Mucosa of descending colon (tissue), 3 donors: ENCODE results near the gene ZNF236. TPM values are rescaled to one million over a fixed set of nuclear protein-coding genes. Genes with fewer than 3 reads are reported as not detected.

Source experiments
- ATAC-seq: fragments of 200-7000 bp; cut with Tn5 transposase; one replicate; pipeline ENCODE4 v1.9.1; 2020; ENCODE audit warnings: mild to moderate bottlenecking, moderate library complexity
- DNase-seq, 3 donors: peaks; one replicate each; pipeline ENCODE4 v3.0.0-alpha.2; 2020
- H3K36me3 ChIP-seq: fragments of 200-600 bp; one replicate; pipeline ENCODE4 v1.8.0; 2021; ENCODE audit warnings: low read depth, mild to moderate bottlenecking
- H3K4me1 ChIP-seq: fragments of 200-600 bp; one replicate; pipeline ENCODE4 v1.8.0; 2021; ENCODE audit warnings: low read depth, mild to moderate bottlenecking
- H3K4me3 ChIP-seq: fragments of 200-600 bp; one replicate; pipeline ENCODE4 v1.8.0; 2021; ENCODE audit warnings: mild to moderate bottlenecking
- H3K9me3 ChIP-seq: fragments of 200-600 bp; one replicate; pipeline ENCODE4 v1.8.0; 2021; ENCODE audit warnings: mild to moderate bottlenecking
- intact Hi-C, 2 donors: fragments of 100-400 bp; cut with DNase I in 1 of 2; cut with micrococcal nuclease in 1 of 2; formaldehyde crosslinking; loops; one replicate each; pipeline versions ENCODE4 v1.11.0 to v1.11.1; 2022; cut with DNase I, micrococcal nuclease
- total RNA-seq, 3 donors: library from RNA; stranded (reverse); fragmentation: NEBNext Ultra II Directional in 2 of 3; extraction: Animal tissue kit (Norgen Biotek cat#: 25700) in 2 of 3; gene quantifications; one replicate each; pipeline versions ENCODE4 v1.2.1 to v1.2.4, GENCODE V29; 2021 to 2023
- TF ChIP-seq, protein P1 (sequence below): fragments of 200-600 bp; IDR thresholded peaks from one replicate; pipeline ENCODE4 v1.8.0; 2022; ENCODE audit warnings: antibody characterized with exemption, mild to moderate bottlenecking
- donor health status: DM: no; HTN: no; CAD: no; lungs with moderate emphysema.
- donor health status: DM: no; HTN: no; CAD: no.
- donor health status: DM: no; HTN: yes; CAD: no.

The ZNF236 gene
- total RNA-seq, 3 donors from 2014 or later, result 14.8 to 27.9 (median 15.5) TPM

DNA sequence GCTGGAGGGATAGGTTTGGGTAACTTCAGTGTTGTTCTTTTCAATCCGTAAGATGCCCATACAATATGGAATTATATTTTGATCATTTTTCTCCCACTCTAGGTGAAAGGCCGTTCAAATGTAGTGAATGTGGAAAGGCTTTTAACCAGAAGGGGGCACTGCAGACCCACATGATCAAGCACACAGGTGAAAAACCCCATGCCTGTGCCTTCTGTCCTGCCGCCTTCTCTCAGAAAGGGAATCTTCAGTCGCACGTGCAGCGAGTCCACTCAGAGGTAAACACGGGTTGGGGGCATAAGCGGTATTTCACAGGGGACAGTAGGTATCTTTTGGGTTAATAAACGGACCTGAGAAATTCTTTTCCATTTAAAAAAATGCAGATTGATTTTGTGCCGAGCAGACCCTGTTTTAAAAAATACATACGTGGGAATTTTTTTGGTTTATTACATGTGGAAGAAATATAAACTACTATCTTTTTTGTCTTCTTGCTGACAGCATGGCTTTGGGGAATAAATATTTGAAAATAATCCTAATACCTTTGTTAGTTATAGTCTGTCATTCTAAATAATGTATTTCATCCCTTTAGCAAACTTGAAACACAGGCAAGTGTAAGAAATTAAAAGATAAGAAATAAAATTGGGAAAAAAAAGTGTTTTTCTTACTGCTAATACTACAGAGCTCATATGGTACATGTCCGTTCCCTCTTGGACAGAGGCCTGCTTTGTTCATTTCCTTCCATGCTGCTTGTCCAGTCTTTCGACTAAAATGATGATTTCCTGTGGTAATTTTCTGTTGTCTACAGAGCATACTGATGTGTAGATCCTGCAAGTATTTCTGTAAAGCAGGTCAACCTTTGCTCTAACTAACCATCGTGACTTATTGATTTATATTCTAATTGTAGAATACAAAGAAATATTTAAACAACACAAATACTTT is 53.3 kb downstream of the ZNF236 start:
- TF ChIP-seq, protein P1, sequence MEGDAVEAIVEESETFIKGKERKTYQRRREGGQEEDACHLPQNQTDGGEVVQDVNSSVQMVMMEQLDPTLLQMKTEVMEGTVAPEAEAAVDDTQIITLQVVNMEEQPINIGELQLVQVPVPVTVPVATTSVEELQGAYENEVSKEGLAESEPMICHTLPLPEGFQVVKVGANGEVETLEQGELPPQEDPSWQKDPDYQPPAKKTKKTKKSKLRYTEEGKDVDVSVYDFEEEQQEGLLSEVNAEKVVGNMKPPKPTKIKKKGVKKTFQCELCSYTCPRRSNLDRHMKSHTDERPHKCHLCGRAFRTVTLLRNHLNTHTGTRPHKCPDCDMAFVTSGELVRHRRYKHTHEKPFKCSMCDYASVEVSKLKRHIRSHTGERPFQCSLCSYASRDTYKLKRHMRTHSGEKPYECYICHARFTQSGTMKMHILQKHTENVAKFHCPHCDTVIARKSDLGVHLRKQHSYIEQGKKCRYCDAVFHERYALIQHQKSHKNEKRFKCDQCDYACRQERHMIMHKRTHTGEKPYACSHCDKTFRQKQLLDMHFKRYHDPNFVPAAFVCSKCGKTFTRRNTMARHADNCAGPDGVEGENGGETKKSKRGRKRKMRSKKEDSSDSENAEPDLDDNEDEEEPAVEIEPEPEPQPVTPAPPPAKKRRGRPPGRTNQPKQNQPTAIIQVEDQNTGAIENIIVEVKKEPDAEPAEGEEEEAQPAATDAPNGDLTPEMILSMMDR, result peak; percentile 31
- no peaks in the 10 kb centered on the region for H3K36me3 ChIP-seq
- intact Hi-C loops, result no loop called here
- peak; percentile 87 for ATAC-seq
- peak in 1 of 3 donors; percentile 87 for DNase-seq
- no peak overlapping the region for H3K4me3 ChIP-seq
- no peaks in the 10 kb centered on the region for H3K4me1 ChIP-seq
- H3K9me3 ChIP-seq, result no peaks in the 10 kb centered on the region

DNA sequence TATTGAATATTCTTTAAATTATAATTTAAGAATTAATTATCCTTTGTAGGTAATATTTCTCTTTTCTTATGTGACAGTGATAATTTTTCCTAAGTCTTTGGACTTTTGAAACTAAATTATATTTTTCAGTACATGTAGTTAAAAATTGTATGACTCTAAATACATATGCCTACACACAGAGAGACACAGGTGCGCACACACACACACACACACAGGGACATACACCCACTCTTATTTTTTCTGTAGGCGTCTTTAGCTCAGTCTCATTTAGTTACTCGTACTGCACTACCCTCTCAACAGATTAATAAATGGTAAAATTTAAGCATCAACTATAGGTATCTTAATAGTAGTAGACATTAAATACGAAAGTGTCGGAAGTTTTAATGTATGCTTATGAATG is 56.1 kb downstream of the ZNF236 start:
- Histone ChIP-seq H3K4me3 (no peak overlapping the region), H3K36me3 (no peaks in the 10 kb centered on the region), H3K9me3 (no peaks in the 10 kb centered on the region), H3K4me1 (no peaks in the 10 kb centered on the region)
- ATAC-seq, result no peak
- intact Hi-C loops, result no loop called here
- no peak for DNase-seq
- TF ChIP-seq, protein P1, result no peak

DNA sequence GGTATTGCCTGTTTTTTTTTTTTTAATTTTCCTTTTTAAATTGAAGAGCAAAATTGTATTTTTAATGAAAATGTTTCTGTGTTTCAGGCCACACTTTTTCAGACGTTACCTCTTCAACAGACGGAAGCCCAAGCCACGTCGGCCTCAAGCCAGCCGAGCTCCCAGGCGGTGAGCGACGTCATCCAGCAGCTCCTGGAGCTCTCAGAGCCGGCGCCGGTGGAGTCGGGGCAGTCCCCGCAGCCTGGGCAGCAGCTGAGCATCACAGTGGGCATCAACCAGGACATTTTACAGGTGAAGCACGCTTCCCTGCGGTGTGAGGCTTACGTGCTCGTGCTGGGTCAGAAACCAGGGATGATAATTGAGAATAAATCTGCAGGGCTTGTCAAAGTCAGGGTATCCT is 57.7 kb downstream of the ZNF236 start:
- no peaks in the 10 kb centered on the region for H3K9me3 ChIP-seq
- H3K4me1 ChIP-seq, result no peaks in the 10 kb centered on the region
- DNase-seq (no peak), ATAC-seq (no peak)
- intact Hi-C loops, result no loop called here
- TF ChIP-seq, protein P1, result no peak
- H3K36me3 ChIP-seq, result no peaks in the 10 kb centered on the region
- H3K4me3 ChIP-seq, result no peak overlapping the region

DNA sequence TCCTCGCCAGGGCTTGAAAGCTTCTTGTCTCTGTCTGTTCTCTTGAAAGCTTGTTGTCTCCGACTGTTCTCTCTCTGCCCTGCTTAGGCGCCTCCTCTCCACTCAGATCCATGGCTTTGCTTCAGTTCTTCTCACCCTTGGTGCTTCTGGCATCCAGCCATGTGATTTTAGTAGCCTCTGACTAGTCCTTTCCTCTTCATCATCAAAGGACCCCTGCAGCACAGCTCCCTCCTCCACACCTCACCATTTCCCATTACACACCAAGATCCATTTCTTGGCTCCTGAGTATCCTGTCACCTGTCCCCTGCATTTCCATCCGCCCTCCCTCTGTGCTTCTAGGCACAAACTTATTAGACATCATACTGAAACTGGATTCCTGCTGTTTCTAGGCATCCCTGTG is 59.4 kb downstream of the ZNF236 start:
- ATAC-seq, result no peak
- Histone ChIP-seq H3K36me3 (no peaks in the 10 kb centered on the region), H3K9me3 (no peaks in the 10 kb centered on the region), H3K4me1 (no peaks in the 10 kb centered on the region), H3K4me3 (no peak overlapping the region)
- intact Hi-C loops, result no loop called here
- no peak for DNase-seq
- TF ChIP-seq, protein P1, result no peak

DNA sequence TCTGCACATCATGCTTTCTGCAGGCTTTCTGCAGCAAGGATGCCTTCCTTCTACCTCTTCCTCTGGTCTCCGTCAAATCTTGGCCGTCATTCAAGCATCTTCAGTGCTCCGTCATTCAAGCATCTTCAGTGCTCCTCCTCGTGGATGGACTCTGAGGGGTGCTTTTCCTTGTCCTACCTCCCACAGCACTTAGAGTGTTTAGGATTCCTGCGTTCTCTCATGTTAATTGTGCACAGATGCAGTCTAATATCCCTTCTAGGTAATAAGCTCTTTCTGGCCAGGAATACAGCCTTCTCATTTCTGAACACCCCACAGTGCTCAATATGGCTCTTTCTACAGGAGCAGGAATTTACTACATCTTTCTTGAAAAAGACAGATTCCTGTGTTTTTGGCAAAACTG is 59.8 kb downstream of the ZNF236 start:
- ATAC-seq, result no peak
- Histone ChIP-seq H3K4me1 (no peaks in the 10 kb centered on the region), H3K9me3 (no peaks in the 10 kb centered on the region), H3K36me3 (no peaks in the 10 kb centered on the region), H3K4me3 (no peak overlapping the region)
- no peak for DNase-seq
- TF ChIP-seq, protein P1, result no peak
- intact Hi-C loops, result no loop called here
